ENCODE data around the gene RAB34.

Gene RAB34, protein sequence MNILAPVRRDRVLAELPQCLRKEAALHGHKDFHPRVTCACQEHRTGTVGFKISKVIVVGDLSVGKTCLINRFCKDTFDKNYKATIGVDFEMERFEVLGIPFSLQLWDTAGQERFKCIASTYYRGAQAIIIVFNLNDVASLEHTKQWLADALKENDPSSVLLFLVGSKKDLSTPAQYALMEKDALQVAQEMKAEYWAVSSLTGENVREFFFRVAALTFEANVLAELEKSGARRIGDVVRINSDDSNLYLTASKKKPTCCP

DNA sequence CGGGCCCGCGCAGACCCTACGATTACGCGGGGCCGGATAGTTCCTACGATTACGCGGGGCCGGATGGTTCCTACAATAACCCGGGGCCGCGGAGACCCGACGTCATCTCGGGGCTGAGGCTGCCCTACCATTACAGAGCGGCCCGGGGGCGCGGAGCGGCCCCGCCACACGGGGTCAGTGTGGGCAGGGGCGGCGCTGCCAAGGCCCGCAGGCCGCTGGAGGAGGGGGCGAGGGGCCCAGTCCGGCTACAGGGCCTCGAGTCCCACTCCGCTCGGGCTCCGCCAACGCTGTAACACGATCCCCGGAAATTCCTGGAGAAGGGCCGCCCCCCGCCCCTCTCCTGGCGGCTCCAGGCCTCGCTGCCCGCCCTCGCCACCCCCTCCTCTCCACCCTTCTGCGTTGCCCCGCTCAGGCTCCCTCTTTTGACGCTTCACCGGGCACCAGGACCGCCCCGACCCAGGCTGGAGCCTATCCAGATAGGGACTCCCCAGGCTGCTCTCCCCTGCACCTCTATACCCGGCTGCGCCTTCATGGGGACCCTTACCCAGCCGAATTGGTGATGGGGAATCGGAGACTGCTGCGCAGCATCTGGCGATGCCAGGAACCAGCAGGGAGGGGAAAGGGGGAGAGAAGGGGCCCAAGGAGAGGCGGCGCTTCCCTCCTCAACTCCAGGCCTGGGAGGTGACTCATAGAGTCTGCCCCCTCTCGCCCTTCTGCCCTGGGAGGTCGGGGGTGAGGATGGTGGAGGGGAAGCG, at the start of gene RAB34:
TSS of gene RAB34 (minus strand) at position 291 of the 755 bp plus-strand sequence. CDS start 602 bp downstream, outside the sequence.
- TF ChIP-seq ZNF274 (IDR thresholded peaks at IDR 0.05; ENCODE audit: low read depth, low read length) = no peak
- peak within 1 kb of the TSS; percentile 54 for H3K4me3 ChIP-seq (ENCODE audit: low read length)

DNA sequence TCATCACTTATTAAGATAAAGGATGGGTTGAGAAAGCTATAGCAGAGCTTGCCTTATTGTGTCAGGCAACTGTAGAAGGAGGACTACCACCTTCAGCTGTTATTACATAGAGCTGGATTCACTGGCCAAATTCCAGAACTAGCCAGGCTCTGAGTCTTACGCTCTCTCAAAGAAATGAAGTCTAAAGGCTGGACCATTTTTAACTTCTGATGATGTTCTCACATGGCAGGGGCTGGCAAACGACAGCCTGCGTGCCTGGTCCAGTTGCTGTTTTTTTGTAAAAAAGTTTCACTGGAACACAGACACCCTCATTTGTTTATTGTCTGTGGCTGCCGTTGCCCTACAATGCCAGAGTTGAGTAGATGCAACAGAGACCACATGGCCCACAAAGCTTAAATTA, 47.4 kb upstream of the RAB34 start:
- no peak for TF ChIP-seq ZNF274 (IDR thresholded peaks at IDR 0.05; ENCODE audit: low read depth, low read length)

DNA sequence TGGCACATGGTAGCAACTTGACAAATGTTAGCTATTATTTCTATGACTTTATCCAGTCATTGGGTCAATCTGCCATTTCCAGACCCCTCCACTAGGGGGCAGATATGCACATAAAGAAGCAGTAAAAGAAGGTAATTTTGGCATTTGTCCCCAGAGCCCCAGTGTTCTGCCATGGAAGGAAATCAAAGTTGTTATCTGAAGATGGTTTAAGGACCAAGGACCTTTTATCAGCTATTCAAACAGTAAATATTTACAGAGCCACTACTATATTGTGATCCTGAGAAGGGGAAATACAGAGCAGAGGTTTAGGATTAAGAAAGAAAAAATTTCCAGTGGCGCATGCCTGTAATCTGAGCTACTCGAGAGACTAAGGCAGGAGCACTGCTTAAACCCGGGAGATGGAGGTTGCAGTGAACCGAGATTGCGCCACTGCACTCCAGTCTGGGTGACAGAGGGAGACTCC, 46.2 kb upstream of the RAB34 start:
- no peak overlapping the region for H3K4me3 ChIP-seq (ENCODE audit: low read length)
- no peak for TF ChIP-seq ZNF274 (IDR thresholded peaks at IDR 0.05; ENCODE audit: low read depth, low read length)

More for the DNA sequence above, 47.4 kb upstream of the RAB34 start:
- no peak overlapping the region for H3K4me3 ChIP-seq (ENCODE audit: low read length)

DNA sequence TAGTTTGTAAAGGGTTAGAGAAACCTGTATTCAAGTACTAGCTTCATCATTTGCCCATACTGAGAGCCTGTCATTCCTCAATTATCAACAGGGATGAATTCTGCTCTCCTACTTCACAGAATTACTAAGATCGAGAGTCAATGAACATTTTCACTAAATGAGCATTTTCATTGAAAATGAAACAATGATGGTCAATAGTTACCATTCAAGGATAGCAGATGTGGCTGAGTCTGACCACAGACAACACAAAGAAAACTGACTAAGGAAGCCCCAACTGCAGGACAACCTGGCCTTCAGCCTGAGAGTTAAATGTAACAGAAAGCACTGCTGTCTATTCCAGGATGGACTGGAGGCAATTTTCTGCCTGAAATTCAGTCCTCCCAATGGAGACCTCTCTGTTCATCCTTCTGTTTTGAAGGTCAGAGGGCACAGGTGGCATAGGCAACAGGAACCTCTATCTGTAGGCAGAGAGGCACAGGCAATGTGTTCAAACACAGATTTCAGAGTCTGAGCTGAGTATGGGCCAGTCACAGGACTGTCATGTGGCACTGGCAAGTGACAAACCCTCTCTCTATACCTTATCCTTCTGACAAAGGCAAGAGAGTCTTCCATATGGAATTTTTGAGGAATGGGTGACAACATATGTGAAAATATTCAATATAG, 45.6 kb upstream of the RAB34 start:
- H3K4me3 ChIP-seq (ENCODE audit: low read length) = peak overlapping the region; percentile 53; the same call in 1 of the 2 replicates
- no peak for TF ChIP-seq ZNF274 (IDR thresholded peaks at IDR 0.05; ENCODE audit: low read depth, low read length)

DNA sequence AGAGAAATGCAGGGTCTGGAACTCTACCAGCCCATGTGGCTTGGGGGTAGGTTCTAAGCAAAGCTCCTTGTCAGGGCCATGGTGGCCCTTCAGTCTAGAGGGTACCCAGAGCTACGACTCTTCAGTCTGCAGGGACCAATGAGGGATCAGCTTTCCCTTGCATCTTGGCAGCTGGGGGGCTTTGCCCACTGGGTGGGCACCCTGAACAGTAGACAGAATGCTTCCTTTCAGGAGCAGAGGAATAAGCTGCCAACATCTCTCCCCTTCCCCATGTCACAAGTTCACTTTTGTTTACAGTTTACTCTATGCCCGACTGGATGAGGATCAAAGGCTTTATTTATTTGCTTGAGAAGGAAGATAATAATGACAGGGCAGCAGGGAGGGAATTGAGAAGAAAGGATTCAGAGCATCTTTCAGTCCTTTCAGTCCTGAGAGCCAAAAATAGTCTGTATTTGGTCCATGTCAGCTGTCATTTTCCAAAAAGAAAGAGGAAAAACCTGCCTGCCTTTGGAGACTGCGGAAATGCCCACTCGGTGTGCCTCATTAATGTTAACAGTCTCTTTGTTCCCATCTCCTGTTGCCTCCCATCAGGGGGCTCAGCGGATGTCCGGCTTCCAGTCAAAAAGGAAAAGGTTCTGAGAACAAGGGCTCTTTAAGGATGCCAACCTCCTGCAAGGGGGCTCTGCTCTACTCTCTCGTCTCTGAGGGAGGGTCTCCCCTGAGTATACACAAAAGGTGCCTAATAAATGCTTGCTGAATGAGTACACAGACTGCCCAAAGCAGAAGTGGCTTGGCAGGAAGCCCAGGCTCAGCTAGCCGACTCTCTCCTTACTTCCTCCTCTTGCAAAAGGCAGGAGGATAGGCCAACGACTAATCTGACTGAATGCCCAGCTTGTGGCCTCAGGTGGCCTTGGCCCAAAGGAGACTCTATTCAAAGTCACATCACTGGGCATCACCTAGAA, 43.2 kb upstream of the RAB34 start:
- TF ChIP-seq ZNF274 (IDR thresholded peaks at IDR 0.05; ENCODE audit: low read depth, low read length) = no peak
- H3K4me3 ChIP-seq (ENCODE audit: low read length) = no peak overlapping the region

DNA sequence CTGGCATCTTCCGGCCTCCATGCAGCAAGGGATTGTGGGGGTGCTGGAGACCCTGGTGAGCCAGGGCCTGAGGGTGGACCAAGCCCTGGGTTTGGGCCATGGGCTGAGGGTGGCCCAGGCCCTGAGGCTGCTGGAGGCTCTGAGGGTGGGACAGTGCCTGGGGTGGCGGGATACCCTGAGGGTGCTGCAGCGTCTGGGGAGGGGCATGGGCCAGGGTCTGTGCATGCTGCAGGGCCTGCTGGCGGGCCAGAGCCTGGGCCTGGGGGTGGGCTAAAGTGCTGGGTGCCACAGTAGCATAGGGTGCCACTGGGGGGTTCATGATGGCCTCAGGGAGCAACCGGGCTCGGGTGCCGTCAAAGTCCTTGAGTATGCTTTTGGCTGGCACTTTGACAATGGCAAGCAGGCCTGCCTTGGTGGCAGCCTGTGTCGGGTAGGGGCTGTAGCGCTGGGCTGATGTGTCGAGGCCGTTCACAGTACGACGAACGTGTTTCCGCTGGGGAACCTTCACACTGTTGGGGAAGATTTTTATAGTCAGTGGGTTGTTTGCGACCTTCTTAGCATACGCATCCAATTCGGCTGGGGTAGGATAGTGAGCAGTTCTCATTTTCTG, 41.7 kb upstream of the RAB34 start:
- no peak for TF ChIP-seq ZNF274 (IDR thresholded peaks at IDR 0.05; ENCODE audit: low read depth, low read length)
- H3K4me3 ChIP-seq (ENCODE audit: low read length) = no peak overlapping the region

DNA sequence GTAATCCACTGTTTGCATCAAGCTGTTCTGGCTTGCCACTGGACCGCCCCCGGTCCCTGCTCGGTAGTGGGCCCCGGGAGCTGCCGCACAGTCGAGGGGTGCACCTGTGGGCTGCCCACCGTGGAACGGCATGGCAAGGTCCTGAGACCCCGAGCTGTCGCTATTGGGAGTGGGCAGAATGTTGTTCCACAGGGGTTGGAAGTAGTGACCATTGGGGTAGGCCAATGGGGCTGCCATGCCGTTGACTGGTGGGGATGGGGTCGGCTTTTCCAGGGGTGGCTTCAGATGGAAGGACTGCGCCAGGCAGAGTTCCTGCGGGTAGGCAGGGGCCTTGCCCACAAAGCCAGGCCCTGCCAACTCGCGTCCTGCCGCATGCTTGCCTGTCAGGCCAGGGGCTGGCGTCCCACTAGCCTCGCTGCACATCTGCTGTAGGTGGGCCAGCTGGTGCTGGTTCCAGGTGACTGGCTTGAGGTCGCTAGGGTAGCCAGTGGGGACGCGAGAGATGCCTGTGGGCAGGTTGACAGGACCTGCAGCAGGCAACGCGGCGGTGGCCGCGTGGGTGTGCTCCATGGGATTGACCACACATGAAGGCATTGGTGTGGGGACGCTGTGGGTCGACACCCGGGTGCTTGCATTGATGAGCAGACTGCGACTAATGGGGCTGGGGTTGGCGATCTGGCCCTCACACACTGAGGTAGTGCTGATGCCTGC, 40.9 kb upstream of the RAB34 start:
- TF ChIP-seq ZNF274 (IDR thresholded peaks at IDR 0.05; ENCODE audit: low read depth, low read length) = no peak
- no peak overlapping the region for H3K4me3 ChIP-seq (ENCODE audit: low read length)

DNA sequence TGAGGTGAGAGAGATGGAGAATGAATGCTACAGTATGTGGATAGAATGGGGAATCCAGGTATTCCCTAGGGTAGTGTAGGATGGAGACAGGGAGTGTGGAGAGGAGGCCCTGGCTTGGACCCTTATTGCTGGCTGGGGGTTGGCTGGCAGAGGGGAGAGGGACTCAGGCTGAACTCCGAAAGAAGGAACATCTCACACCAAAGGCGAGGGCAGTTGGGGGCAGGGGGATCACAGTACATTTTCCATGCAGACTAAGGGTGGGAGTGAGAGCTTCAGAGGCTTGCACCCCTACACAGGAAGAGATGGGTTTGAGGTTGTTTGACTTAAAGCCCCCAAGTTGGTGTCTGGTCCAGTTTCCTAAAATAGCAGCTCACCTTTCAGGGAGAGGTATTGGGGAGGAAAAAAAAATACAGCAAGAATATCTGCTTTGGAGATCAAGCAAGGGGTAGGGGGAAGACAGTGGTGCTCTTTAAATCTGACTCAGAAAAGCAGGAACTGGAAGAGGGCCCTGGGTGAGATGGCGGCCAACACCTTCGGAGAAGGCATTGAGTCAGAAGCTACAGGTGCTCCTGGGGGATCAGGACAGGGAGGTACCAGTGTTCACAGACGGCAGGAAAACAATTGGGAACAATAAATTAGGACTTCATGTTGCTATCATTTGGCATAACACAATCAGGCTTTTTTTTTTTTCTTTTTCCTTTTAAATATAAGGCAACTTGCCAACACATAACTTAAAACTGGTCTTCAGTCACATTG, 38.6 kb upstream of the RAB34 start:
- no peak for TF ChIP-seq ZNF274 (IDR thresholded peaks at IDR 0.05; ENCODE audit: low read depth, low read length)
- no peak overlapping the region for H3K4me3 ChIP-seq (ENCODE audit: low read length)

DNA sequence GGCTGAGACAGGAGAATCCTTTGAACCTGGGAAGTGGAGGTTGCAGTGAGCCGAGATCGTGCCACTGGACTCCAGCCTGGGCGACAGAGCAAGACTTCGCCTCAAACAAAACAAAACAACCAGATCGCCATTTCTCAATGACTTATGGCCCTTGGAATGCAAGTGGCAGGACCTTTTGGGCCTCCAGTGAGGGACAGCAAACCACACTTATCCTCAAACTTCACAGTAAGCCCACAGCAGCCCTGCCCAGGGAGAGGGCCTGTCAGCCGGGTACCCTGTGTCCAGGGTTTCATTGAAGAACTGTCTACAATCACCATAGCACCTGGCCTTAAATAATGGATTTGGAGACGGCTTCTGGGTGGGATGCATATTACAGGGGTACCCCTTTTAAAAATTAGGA, 37.8 kb upstream of the RAB34 start:
- TF ChIP-seq ZNF274 (IDR thresholded peaks at IDR 0.05; ENCODE audit: low read depth, low read length) = no peak
- no peak overlapping the region for H3K4me3 ChIP-seq (ENCODE audit: low read length)

DNA sequence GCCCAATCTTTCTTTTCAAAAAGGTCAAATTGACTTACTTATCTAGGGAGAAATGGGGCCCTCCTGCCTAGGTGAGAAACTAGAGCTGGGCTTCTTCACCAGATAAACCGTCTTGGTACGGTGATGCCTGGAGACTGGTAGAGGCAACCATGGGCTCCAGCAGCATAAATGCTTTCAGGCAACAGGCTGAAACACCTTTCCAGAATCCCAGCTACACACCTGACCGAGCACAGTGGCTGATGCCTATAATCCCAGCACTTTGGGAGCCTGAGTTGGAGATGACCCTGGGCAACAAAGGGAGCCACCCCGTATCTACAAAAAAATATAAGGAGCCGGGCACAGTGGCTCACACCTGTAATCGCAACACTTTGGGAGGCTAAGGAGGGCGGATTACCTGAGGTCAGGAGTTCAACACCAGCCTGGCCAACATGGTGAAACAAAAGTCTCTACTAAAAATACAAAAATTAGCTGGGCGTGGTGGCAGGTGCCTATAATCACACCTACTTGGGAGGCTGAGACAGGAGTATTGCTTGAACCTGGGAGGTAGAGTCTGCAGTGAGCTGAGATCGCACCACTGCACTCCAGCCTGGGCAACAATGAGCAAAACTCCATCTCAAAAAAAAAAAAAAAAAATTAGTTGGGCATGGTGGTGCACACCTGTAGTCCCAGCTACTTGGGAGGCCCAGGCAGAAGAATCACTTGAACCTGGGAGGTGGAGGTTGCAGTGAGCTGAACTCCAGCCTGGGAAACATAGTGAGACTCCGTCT, 34.1 kb upstream of the RAB34 start:
- H3K4me3 ChIP-seq (ENCODE audit: low read length) = no peak overlapping the region
- no peak for TF ChIP-seq ZNF274 (IDR thresholded peaks at IDR 0.05; ENCODE audit: low read depth, low read length)

Measured in GM08714 (cell line).